ENCODE measurements around the gene UQCRQ.

Gene UQCRQ

DNA sequence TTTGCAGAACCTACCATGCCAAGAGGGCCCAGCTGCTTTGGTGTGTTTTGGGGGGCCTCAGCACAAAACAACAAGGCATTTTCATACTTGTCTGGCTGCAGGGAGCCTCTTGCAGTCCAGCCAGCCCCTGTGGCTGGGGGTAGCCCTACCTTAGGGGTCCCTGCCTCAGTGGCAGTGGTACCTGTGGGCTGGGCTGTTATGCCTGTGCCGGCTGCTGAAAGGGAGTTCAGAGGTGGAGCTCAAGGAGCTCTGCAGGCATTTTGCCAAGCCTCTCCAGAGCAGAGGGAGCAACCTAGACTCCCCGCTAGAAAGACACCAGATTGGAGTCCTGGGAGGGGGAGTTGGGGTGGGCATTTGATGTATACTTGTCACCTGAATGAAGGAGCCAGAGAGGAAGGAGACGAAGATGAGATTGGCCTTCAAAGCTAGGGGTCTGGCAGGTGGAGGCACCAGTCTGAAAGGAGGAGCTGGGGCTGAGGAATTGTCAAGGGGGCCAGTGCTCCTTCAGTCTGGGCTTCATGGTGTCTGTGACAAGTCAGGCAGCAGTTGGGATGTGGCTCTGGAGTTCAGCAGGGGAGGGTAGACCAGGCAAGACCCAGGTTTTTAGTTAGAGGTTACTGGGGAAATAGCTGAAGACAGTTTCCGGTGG, 37.5 kb upstream of the UQCRQ start:
- ATAC-seq (no peak), DNase-seq (no peak)
- Mint-ChIP-seq H3K4me3 (peak overlapping the region; percentile 91 to 95), H3K27me3 (peaks cover 82% of the 10 kb centered on the region), H3K4me1 (peaks cover 50% of the 10 kb centered on the region), H3K27ac (no peak overlapping the region), H3K9me3 (no peaks in the 10 kb centered on the region)

DNA sequence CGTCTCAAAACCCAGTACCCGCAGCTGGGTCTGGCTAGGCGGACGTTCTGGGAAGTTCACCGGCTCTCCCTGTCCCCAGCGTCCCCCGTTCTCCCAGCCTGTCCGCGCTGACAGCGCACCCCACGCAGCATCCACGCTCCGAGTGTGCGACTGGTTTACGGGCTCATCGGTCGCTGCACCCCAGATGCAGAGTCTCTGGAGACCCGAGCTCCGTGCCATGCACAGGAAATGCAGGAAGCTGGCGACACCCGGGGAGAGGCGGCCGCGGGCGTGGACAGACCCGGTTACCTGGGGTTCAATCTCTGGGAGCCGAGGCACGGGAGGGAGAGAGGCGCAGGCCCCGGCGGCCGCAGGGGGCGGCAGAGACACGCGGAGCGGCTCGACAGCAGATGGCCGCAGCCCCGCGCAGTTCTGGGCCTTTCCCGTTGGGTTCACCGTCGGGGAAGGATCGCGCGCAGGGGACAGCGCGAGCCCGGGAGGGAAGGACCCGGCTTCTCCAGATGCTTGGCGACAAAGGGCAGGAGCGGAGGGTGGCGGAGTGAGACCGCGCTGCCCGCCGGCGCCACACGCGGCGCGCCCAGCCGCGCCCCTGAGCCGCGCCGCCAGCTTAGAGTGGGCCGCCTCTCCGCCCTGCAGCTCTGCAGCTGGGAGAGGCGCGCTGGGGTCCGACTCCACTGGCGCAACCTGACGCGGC, 36.6 kb upstream of the UQCRQ start:
- Mint-ChIP-seq H3K4me1 (peaks cover 42% of the 10 kb centered on the region), H3K4me3 (peak overlapping the region; percentile 91 to 95), H3K9me3 (no peaks in the 10 kb centered on the region), H3K27ac (peak overlapping the region; percentile 63 to 93), H3K27me3 (peaks cover 73% of the 10 kb centered on the region)
- DNase-seq (peak; percentile 80 to 81), ATAC-seq (peak; percentile 89)

DNA sequence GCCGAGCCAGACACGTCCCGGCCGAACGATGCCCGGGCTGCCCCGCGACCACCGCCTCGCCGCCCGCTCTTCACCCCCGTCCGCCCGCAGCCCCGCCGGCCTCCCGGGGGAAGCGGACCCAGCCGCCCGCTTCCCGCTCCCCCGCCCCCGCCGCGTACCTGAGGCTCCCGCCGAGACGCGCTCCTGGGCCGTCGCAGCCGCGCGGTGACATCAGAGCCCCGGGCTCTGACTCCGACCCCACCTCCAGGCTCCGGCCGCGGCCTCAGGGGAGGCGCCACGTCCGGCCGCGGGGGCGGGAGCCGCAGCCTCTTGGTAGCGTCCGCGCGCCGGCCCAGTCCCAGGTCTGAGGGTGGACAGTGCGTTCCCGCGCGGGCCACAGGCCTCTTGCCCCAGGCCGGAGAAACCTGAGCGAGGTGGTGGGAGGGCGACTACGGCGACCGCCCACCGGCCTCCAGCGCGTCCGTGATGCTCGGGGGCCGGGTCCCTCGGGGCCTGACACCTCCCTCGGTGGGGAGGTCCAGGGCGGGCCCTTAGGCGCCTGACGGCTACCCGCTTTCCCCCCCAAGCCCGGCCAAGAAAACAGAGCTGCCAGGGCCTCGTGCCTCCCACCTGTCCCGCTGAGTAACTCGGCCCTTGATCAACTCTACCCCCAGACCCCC, 35.9 kb upstream of the UQCRQ start, which contains the start of gene SHROOM1:
Gene SHROOM1, minus strand, starts transcription at position 212 of the 659 bp plus-strand sequence. CDS start 4,507 bp downstream, outside the sequence.
- ATAC-seq, result peak; percentile 62
- Mint-ChIP-seq H3K4me1 (peaks cover 39% of the 10 kb centered on the region), H3K4me3 (peak within 1 kb of the TSS; percentile 91 to 95), H3K9me3 (no peaks in the 10 kb centered on the region), H3K27ac (peak within 1 kb of the TSS; percentile 63 to 93), H3K27me3 (peaks cover 66% of the 10 kb centered on the region)
- peak; percentile 45 to 47 for DNase-seq

DNA sequence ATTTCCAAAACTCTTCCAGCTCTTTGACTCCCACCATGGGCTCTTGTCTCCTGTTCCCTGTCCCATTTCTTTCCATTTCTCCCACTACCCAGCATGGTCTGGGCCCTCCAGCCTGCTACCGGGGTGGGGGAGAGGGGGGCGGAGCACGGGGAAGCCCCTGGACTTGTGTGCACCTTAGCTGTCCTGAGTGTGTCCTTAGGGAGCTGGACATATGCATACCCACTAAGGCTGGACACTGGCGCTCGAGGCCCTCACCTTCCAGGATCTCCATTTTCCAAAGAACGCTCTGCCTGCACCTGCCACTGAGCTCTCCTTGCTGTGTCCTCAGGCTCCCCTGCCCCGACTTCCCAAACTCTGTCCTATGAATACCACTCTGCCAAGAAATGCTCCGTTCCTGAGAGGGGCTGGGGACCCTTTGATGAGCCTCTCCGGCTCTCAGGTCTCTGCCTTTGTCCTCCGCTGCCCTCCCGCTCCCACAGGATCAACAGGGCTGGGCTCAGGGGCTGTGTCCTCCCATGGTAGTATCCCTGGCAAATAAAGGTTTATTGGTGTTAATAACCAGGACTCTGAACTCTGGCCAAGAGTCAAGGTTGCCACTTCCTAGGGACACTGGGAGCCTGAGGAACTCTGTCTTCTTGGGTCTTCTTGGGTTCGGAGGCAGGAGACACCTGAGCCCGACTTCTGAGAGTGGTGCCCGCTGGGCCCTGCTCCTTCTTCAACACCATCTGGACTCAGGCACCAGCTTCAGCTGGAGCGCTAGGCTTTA, 35.2 kb upstream of the UQCRQ start:
- Mint-ChIP-seq H3K27me3 (peaks cover 59% of the 10 kb centered on the region), H3K9me3 (no peaks in the 10 kb centered on the region), H3K4me3 (peak overlapping the region; percentile 76 to 79), H3K4me1 (peaks cover 34% of the 10 kb centered on the region), H3K27ac (peak overlapping the region; percentile 61 to 88)
- DNase-seq (no peak), ATAC-seq (no peak)

DNA sequence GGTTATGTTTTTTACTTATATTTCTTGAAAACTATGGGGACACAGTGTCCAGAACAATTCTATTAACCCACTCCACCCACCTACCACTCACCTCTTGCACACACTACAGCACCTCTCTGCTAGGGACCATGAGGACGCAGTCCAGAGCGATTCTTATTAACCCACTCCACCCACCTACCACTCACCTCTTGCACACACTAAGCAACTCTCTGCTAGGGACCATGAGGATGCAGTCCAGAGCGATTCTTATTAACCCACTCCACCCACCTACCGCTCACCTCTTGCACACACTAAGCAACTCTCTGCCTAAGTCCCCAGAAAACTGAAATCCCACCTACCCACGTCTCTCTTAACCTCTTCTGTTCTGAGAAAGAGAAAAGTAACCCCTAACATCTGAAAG, 33.8 kb upstream of the UQCRQ start:
- no peak overlapping the region for H3K27ac Mint-ChIP-seq

DNA sequence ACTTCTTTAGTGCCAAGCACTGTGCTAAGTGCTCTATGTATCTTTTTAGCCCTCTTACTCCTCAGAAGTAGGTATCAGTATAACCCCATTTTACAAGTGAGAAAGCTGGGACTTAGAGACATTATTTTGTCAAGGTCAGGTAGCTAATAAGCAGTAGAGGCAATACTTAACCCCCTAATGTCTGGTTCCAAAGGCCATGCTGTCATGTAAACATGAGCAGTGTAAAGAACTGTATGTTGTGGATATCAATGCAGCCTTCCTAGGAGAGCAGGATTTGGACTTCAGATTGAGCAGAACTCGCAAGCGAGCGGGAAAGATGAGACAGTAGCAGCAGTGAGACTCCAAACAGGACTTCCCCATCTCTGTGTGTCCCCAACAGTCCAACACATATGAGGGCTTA, 32.4 kb upstream of the UQCRQ start:
- H3K4me3 Mint-ChIP-seq, result no peak overlapping the region
- no peak for DNase-seq
- H3K27me3 Mint-ChIP-seq, result peaks cover 31% of the 10 kb centered on the region
- no peaks in the 10 kb centered on the region for H3K9me3 Mint-ChIP-seq
- no peak for ATAC-seq
- peaks cover 17% of the 10 kb centered on the region for H3K4me1 Mint-ChIP-seq
- H3K27ac Mint-ChIP-seq, result no peak overlapping the region

More for the DNA sequence above, 33.8 kb upstream of the UQCRQ start:
- no peak for DNase-seq
- Mint-ChIP-seq H3K9me3 (no peaks in the 10 kb centered on the region), H3K27me3 (peaks cover 45% of the 10 kb centered on the region), H3K4me3 (no peak overlapping the region), H3K4me1 (peaks cover 23% of the 10 kb centered on the region)
- ATAC-seq, result no peak

DNA sequence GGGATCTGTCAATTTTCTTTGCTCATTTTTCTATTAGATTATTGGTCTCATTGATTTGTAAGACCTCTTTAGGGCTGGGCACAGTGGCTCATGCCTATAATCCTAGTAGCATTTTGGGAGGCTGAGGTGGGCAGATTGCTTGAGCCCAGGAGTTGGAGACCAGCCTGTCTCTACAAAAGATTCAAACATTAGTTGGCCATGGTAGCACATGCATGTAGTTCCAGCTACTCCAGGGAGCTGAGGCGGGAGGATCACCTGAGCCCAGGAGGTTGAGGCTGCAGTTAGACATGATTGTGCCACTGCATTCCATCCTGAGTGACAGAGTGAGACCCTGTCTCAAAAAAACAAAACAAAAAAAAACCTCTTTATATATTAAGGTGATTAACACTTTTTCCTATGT, 29.6 kb upstream of the UQCRQ start:
- DNase-seq (no peak), ATAC-seq (no peak)
- Mint-ChIP-seq H3K9me3 (no peaks in the 10 kb centered on the region), H3K27me3 (peaks cover 9% of the 10 kb centered on the region), H3K4me1 (no peaks in the 10 kb centered on the region), H3K4me3 (no peak overlapping the region), H3K27ac (no peak overlapping the region)

DNA sequence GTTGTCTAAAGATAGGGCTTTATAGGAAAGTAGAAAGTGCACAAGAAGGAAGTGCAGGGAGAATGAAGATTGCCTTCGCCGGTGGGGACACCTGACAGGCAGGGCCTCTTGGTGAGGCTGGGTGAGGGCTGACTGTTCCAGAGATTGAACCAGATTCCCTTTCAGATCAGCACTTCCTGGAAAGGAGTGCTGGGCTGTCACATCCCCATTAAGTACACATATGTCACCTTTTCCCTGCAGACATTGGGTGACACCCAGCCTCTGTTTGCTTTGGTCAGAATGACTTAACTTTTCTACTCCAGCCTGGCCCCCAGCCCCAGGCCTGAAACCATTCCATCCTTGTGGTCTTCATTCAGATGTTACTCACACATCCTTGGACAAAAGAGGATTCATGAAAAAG, 28.6 kb upstream of the UQCRQ start:
- no peak for ATAC-seq
- Mint-ChIP-seq H3K27ac (no peak overlapping the region), H3K9me3 (no peaks in the 10 kb centered on the region), H3K27me3 (peaks cover 4% of the 10 kb centered on the region), H3K4me3 (no peak overlapping the region), H3K4me1 (no peaks in the 10 kb centered on the region)
- DNase-seq, result no peak

DNA sequence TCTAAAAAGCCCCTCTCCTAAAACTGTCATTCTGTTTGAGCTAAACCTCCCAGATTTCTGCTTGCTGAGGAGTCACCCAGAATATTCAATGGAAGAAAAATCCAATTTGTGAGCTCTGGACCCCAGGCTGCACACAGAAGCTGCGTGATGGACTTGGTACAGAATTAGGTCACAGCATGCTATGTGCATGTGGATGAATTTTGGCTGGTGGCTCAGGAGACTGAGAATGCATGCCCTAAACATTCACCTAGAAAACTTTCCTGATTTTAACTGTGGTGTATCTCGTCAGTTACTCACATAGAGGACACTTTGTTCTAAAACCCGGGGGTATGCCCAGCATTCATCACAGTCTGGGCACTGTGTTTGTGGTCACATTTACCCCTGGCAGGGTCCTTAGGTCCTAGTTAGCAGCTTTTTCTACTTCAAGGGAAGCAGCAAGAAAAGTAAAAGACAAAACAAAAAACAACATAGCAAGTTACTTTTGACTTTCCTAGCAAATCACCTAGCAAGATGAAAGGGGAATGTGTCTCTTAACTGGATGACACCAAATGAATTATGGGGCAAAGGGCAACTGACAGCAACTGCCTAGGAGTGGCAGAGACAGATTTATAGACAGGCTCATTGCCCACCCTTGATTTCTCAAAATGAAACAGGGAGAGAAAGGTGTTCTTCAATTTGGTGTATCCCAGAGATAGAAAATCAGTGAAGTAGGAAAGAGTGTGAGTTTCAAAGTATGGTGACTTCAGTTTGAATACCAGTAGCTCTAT, 27.7 kb upstream of the UQCRQ start:
- H3K27ac Mint-ChIP-seq, result no peak overlapping the region
- no peak overlapping the region for H3K4me3 Mint-ChIP-seq
- no peaks in the 10 kb centered on the region for H3K27me3 Mint-ChIP-seq
- no peaks in the 10 kb centered on the region for H3K9me3 Mint-ChIP-seq
- H3K4me1 Mint-ChIP-seq, result no peaks in the 10 kb centered on the region
- no peak for DNase-seq
- ATAC-seq, result no peak

DNA sequence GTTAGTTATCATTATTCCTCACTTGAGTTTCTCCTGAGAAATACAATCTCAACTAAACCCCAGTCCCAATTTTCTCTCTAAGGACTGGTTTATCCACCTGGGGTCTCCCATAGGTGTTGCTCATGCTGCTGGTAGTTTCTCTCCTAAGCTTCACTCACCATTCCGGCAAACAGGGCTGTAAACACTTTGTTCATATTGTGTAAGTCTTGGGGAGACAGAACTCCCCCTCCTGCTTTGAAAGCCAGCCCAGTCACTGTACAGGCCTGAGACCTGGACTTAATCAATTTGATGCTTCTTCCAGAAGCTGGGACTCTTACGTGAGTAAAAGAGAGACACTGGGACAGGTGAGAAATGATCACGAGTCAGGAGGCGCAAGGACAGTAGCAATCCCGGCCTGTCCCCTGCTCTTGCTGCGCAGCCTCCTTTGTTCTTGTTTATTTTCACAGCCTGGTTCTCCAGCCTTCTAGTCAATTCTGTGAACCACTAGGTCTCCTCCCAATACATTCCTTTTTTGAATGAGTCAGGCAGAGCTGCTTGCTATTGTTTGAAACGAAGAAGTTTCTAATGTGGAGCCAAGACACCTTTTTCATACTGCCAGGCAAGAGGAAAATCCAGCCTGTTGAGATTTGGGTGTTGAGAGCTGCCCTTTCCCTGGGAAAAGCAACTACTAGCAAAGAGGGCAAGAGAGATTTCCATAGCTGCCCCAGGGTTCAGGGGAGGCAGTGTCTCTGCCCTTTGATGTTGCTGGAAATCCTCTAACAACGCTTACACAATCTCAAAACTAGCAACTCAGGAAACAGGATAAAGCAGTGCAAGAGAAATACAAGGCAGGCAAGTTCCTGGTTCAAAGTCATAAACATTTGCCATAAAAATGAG, 26.8 kb upstream of the UQCRQ start:
- Mint-ChIP-seq H3K4me1 (no peaks in the 10 kb centered on the region), H3K4me3 (no peak overlapping the region), H3K9me3 (no peaks in the 10 kb centered on the region), H3K27me3 (no peaks in the 10 kb centered on the region), H3K27ac (no peak overlapping the region)
- DNase-seq (no peak), ATAC-seq (no peak)

DNA sequence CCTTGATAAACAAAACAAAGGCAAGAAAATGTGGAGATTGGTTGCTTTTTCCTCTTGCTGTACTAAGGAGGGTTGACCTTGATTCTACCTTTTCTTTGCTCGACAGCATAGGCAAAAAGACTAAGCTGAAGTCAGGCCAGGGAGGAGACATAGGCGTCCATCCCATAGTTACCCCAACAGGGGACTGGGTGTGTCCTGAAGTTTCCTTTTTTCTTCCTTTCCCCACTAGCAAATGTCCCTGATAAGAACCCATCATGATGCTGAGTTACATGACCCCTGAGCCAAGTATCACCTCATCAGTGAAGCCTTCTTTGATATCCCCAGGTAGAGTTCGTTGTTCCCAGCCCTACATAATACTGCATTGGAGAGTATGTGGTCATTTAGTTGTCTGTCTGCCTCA, 26.1 kb upstream of the UQCRQ start:
- ATAC-seq, result no peak

DNA sequence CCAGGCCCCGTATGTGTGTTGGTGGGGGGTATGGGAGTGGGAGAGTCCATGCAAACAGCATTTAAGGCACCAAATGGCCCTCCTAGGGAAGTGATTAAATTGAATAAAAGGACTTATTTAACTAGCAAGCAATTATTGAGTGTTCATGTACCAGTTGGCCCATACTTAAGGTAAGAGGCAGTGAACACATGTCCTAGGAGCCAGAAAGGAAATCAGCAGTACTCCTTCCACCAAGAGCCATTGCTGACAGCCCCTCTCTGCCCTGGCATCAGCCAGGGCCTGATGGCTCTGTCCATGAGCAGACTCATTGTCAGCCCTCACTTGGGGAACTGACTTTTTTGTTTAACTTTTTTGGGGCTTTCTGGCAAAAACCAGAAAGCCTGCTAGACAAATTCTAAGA, 25.5 kb upstream of the UQCRQ start:
- Mint-ChIP-seq H3K9me3 (no peaks in the 10 kb centered on the region), H3K4me1 (no peaks in the 10 kb centered on the region), H3K27me3 (no peaks in the 10 kb centered on the region), H3K4me3 (no peak overlapping the region), H3K27ac (peak overlapping the region in 1 of 2 donors; percentile 5)
- ATAC-seq (no peak), DNase-seq (no peak)

More for the DNA sequence above, 26.1 kb upstream of the UQCRQ start:
- no peak for DNase-seq
- Mint-ChIP-seq H3K9me3 (no peaks in the 10 kb centered on the region), H3K27me3 (no peaks in the 10 kb centered on the region), H3K4me3 (no peak overlapping the region), H3K27ac (no peak overlapping the region), H3K4me1 (no peaks in the 10 kb centered on the region)

DNA sequence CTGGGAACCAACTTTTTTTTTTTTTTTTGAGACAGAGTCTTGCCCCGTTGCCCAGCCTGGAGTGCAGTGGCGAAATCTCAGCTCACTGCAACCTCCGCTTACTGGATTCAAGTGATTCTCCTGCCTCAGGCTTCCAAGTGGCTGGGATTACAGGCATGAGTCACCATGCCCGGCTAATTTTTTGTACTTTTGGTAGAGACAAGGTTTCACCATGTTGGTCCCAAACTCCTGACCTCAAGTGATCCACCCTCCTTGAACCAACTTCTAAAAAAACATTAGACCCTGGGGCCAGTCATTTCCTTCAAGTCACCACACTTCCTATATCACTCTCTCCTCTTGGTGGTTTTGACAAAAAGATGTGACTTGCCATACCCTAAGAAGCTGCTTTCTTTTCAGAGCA, 25.1 kb upstream of the UQCRQ start:
- H3K27ac Mint-ChIP-seq, result peak overlapping the region in 1 of 2 donors; percentile 55
- H3K27me3 Mint-ChIP-seq, result no peaks in the 10 kb centered on the region
- H3K9me3 Mint-ChIP-seq, result no peaks in the 10 kb centered on the region
- peak; percentile 64 for ATAC-seq
- DNase-seq, result no peak
- no peak overlapping the region for H3K4me3 Mint-ChIP-seq
- H3K4me1 Mint-ChIP-seq, result no peaks in the 10 kb centered on the region

DNA sequence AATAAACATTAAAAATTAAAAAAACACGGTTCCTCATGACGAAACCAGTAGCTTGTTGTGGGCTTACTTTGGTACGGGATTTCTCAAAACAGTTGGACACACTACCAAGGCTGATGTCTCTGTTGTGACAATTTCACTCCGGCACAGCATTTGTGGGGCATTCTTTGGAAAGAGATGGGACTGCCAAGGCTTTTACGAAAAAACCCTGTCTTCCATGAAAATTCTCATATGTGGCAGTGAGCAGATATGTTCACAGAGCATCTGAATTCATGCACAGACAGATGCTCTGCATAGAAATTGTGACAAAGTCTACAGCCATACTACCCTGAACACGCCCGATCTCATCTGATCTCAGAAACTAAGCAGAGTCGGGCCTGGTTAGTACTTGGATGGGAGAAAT, 18.2 kb upstream of the UQCRQ start:
- Mint-ChIP-seq H3K9me3 (no peaks in the 10 kb centered on the region), H3K27me3 (no peaks in the 10 kb centered on the region), H3K4me1 (no peaks in the 10 kb centered on the region), H3K4me3 (no peak overlapping the region), H3K27ac (no peak overlapping the region)
- DNase-seq (no peak), ATAC-seq (no peak)
